Raji (cell line): ENCODE measurements around the gene IGFBP4.

Source experiments
- POLR2A ChIP-seq: IDR thresholded peaks from 2 replicates; pipeline ENCODE4 v1.6.1; 2011; ENCODE audit warnings: low read depth, low read length, control low read depth; ENCODE audit not compliant: insufficient read depth

Gene IGFBP4

DNA sequence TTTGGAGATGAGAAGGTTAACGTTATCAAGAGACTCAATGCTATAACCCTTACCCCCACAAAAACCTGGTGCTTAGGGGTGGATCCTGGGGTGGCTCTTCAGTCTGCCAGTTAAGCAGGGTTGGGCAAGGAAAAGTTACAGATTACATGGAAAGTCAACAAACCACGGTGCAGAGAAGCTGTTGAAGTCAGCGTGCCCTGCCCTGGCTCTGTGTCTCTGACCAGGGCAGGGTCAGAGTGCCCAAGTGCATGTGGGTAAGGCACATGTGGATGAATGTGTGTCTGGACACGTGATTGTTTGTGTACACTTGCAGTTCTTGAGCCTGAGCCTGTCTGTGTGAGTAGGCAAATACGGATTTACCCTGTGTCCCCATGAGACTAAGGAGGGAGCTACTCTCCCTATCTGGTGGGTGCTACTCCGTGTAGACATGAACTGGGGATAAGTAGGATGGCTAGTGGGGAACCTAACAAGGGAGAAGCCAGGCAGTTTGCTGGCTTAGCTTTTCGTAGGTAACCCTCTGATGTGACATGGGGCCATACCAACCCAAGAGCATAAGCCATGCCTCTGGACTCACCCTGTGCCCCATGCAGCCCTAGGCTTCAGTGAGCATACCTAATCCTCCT is 5.5 kb downstream of the IGFBP4 start:
- no peak for TF ChIP-seq POLR2A

- no peak for TF ChIP-seq POLR2A
Measured at GRCh38 chr17:40450175-40450574, 6.9 kb downstream of the IGFBP4 start.

GRCh38 chr17:40451420-40451819 is 8.2 kb downstream of the IGFBP4 start:
- no peak for TF ChIP-seq POLR2A

- TF ChIP-seq POLR2A: no peak
Measured at GRCh38 chr17:40452216-40452787, 9.1 kb downstream of the IGFBP4 start.

DNA sequence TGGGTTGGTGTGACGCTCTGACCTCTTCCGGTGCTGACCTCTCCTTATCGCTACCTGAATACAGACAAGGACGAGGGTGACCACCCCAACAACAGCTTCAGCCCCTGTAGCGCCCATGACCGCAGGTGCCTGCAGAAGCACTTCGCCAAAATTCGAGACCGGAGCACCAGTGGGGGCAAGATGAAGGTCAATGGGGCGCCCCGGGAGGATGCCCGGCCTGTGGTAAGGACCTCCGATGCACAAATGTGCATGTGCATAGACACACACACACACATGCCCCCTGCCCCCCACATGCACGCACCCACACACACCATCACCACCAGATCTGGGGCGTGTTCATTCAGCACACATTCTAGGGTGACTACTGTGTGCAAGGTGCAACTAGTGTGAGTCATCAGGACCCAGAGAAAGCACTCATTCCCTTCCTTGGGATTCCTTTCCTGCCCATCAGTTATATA is 9.7 kb downstream of the IGFBP4 start:
- no peak for TF ChIP-seq POLR2A

GRCh38 chr17:40453881-40454612 is 10.8 kb downstream of the IGFBP4 start:
- TF ChIP-seq POLR2A: no peak

- no peak for TF ChIP-seq POLR2A
Measured at GRCh38 chr17:40454613-40454995, 11.4 kb downstream of the IGFBP4 start.

DNA sequence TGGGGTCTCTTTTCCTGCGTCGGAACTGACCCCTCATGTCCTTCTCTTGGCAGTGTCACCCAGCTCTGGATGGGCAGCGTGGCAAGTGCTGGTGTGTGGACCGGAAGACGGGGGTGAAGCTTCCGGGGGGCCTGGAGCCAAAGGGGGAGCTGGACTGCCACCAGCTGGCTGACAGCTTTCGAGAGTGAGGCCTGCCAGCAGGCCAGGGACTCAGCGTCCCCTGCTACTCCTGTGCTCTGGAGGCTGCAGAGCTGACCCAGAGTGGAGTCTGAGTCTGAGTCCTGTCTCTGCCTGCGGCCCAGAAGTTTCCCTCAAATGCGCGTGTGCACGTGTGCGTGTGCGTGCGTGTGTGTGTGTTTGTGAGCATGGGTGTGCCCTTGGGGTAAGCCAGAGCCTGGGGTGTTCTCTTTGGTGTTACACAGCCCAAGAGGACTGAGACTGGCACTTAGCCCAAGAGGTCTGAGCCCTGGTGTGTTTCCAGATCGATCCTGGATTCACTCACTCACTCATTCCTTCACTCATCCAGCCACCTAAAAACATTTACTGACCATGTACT is 13.2 kb downstream of the IGFBP4 start:
- TF ChIP-seq POLR2A: no peak

- no peak for TF ChIP-seq POLR2A
Measured at GRCh38 chr17:40457369-40457768, 14.1 kb downstream of the IGFBP4 start.

GRCh38 chr17:40457964-40458791 is 14.9 kb downstream of the IGFBP4 start:
- no peak for TF ChIP-seq POLR2A

DNA sequence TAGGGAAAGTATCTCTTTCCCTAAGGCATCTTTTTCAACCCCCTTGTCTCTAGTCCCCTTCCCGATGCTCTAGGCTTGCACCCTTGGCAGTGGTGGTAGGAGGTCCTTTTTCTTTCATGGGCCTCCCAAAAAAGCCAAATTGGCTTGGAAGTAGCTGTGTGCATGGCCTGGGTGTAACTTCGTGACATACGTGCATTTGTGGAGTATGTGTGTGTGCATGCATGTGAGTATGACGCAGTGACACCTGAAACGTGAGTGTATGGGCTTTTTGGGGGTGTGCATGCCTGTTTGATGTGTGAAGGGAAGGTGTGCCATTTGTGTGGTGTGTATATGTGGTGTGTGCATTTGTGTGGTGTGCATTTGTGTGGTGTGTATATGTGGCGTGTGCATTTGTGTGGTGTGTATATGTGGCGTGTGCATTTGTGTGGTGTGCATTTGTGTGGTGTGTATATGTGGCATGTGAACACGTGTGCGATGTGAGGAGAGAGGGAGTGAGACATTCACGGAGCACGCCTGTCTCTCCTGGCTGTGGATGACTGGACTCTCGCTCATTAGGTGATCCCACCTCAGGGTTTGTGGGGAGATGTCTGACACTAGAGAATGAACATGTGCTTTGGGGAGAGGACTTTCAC is 15.7 kb downstream of the IGFBP4 start:
- TF ChIP-seq POLR2A: no peak

- no peak for TF ChIP-seq POLR2A
Measured at GRCh38 chr17:40459636-40460603, 16.7 kb downstream of the IGFBP4 start.

DNA sequence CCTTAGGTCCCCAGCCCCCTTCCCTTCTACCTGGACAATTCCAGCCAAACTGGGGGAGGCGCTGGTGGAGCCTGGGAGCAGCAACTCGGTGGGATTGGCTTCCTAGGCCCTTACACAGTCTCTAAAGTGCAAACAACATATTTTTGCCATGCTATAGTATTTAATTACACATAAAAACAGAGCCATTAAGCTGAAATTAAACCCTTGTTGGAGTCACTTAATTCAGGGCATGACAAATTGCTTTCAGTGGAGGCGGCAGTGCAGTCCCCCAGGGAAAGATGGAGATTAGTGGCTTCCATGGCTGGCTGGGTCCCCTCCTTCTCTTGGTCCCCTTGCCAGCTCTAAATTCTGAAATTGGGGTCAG is 17.3 kb downstream of the IGFBP4 start:
- no peak for TF ChIP-seq POLR2A

- TF ChIP-seq POLR2A: no peak
Measured at GRCh38 chr17:40460968-40461731, 17.9 kb downstream of the IGFBP4 start.
